K562 (cell line): ENCODE data around the gene NAXD. TPM values are rescaled to one million over a fixed set of nuclear protein-coding genes. Genes with fewer than 3 reads are reported as not detected.

Source experiments
- ATAC-seq: fragments of 200-7000 bp; cut with Tn5 transposase; 3 replicates; pipeline ENCODE4 v1.9.1; 2020; ENCODE audit warnings: moderate library complexity
- BruUV-seq: library from RNA; stranded (reverse); fragments of 400-500 nt; replicated peaks from 2 replicates; lab custom pipeline; 2021; lab: Mats Ljungman, UMichigan
- CTCF ChIA-PET: fragments of 300-600 bp; formaldehyde crosslinking; extraction: SDS; loops from one replicate; lab custom pipeline; 2021; ENCODE audit warnings: low intra/inter-chr PET ratio; lab: Yijun Ruan, JAX
- POLR2A ChIA-PET: fragments of 300-600, 350-650 bp; sonication (Branson Sonifier 250); formaldehyde crosslinking; extraction: SDS; loops from one replicate; lab custom pipeline; 2021; ENCODE audit warnings: antibody characterized with exemption, inconsistent platforms; lab: Yijun Ruan, JAX
- DNase-seq, 4 experiments: peaks; one replicate each; pipeline versions ENCODE4 v3.0.0 to v3.0.0-alpha.2; 2011 to 2018; ENCODE audit warnings: low spot score in 3 of 4, mixed read lengths in 3 of 4; ENCODE audit errors: extremely low read depth in 1 of 4
- FAIRE-seq: peaks from 2 replicates; lab custom pipeline; 2011; peaks lifted over from hg19 to GRCh38; lab: Jason Lieb, UNC
- H2AFZ ChIP-seq: 2 replicates; pipeline ENCODE4 v1.6.0; 2011; ENCODE audit warnings: low read depth, low read length, control low read depth, inconsistent platforms
- H3K27ac ChIP-seq: fragments of 200-600 bp; 3 replicates; pipeline ENCODE4 v1.8.0; 2011; ENCODE audit warnings: low read depth, mild to moderate bottlenecking, control low read depth, inconsistent platforms, low read length, moderate library complexity, mixed read lengths; ENCODE audit errors: extremely low read depth
- H3K27me3 ChIP-seq, 2 experiments: fragments of 300-600 bp in 1 of 2; 2 replicates in 1 of 2; 3 replicates in 1 of 2; pipeline versions ENCODE4 v1.6.0 to v1.8.0; 2011; ENCODE audit warnings: inconsistent platforms in 2 of 2, low read length in 2 of 2, mild to moderate bottlenecking in 1 of 2, mixed read lengths in 1 of 2, moderate library complexity in 1 of 2; ENCODE audit not compliant: control insufficient read depth in 2 of 2, insufficient read depth in 2 of 2
- H3K36me3 ChIP-seq: fragments of 300-600 bp; 3 replicates; pipeline ENCODE4 v1.8.0; 2011; ENCODE audit warnings: mild to moderate bottlenecking, low read length, inconsistent platforms; ENCODE audit not compliant: control insufficient read depth, insufficient read depth
- H3K4me1 ChIP-seq, 2 experiments: fragments of 200-600 bp in 1 of 2; replicated peaks in 1 of 2; 2 replicates in 1 of 2; 3 replicates in 1 of 2; pipeline versions ENCODE4 v1.5.1 to v1.8.0; 2011; ENCODE audit warnings: inconsistent platforms in 2 of 2, low read length in 2 of 2, mild to moderate bottlenecking in 1 of 2, mixed read lengths in 1 of 2, moderate library complexity in 1 of 2; ENCODE audit not compliant: control insufficient read depth in 2 of 2, insufficient read depth in 2 of 2
- H3K4me2 ChIP-seq: 2 replicates; pipeline ENCODE4 v1.6.1; 2011; ENCODE audit warnings: low read length, control low read depth, inconsistent platforms, mixed read lengths; ENCODE audit not compliant: insufficient read depth
- H3K4me3 ChIP-seq: fragments of 200-600 bp; sonication (generic), shearing (Covaris generic); 2 replicates; pipeline ENCODE4 v1.5.1; 2016; ENCODE audit warnings: control low read depth, inconsistent platforms
- H3K79me2 ChIP-seq: fragments of 200-600 bp; 3 replicates; pipeline ENCODE4 v1.8.0; 2011; ENCODE audit warnings: low read length, inconsistent platforms; ENCODE audit not compliant: control insufficient read depth, insufficient read depth
- H3K9ac ChIP-seq, 2 experiments: 2 replicates each; pipeline versions ENCODE4 v1.6.0 to v1.6.1; 2011; ENCODE audit warnings: low read depth in 2 of 2, low read length in 2 of 2, control low read depth in 1 of 2, inconsistent platforms in 1 of 2, mild to moderate bottlenecking in 1 of 2, mixed read lengths in 1 of 2; ENCODE audit not compliant: insufficient read depth in 1 of 2
- H3K9me1 ChIP-seq: one replicate; pipeline ENCODE4 v1.6.0; 2011; ENCODE audit warnings: inconsistent platforms, mild to moderate bottlenecking, low read length, moderate library complexity; ENCODE audit not compliant: control insufficient read depth, insufficient read depth
- H3K9me3 ChIP-seq: replicated peaks from 2 replicates; pipeline ENCODE4 v1.5.1; 2011; ENCODE audit warnings: low read depth, low read length, inconsistent platforms; ENCODE audit not compliant: control insufficient read depth, insufficient read depth
- H4K20me1 ChIP-seq: replicated peaks from 2 replicates; pipeline ENCODE4 v1.6.1; 2011; ENCODE audit warnings: low read length, inconsistent platforms, mixed read lengths; ENCODE audit not compliant: control insufficient read depth, insufficient read depth
- CBX8 ChIP-seq: fragments of 200-600 bp; sonication (generic); IDR thresholded peaks from 2 replicates; pipeline ENCODE4 v1.6.1; 2012; ENCODE audit warnings: borderline replicate concordance, mixed run types, low read depth, mild to moderate bottlenecking, moderate library complexity, mixed read lengths, low read length, control low read depth, inconsistent platforms; ENCODE audit not compliant: poor library complexity, severe bottlenecking; ENCODE audit errors: extremely low read depth
- CREB1 ChIP-seq, 2 experiments: sonication (generic) in 1 of 2; formaldehyde crosslinking in 1 of 2; IDR thresholded peaks; 2 replicates each; pipeline versions ENCODE4 v1.6.1 to v1.8.0; 2012 to 2022; ENCODE audit warnings: inconsistent platforms in 1 of 2, mild to moderate bottlenecking in 1 of 2, missing genetic modification reagents in 1 of 2, moderate library complexity in 1 of 2
- DPF2 ChIP-seq: fragments of 450-650 bp; IDR thresholded peaks from 2 replicates; pipeline ENCODE4 v1.6.1; 2016
- FOXK1 ChIP-seq: sonication (generic); formaldehyde crosslinking; IDR thresholded peaks from 2 replicates; pipeline ENCODE4 v1.8.0; 2022; ENCODE audit warnings: missing genetic modification reagents, mild to moderate bottlenecking, borderline replicate concordance
- HDAC2 ChIP-seq: fragments of 450-650 bp; IDR thresholded peaks from 2 replicates; pipeline ENCODE4 v1.6.1; 2016; ENCODE audit warnings: mild to moderate bottlenecking
- KHSRP ChIP-seq: fragments of 450-650 bp; IDR thresholded peaks from 2 replicates; pipeline ENCODE4 v1.6.1; 2017
- MITF ChIP-seq: IDR thresholded peaks from 2 replicates; pipeline ENCODE4 v1.6.1; 2014; ENCODE audit warnings: antibody characterized with exemption
- NFXL1 ChIP-seq: fragments of 450-650 bp; formaldehyde crosslinking; IDR thresholded peaks from 2 replicates; pipeline ENCODE4 v1.4.0; 2021; ENCODE audit warnings: mild to moderate bottlenecking
- RAD21 ChIP-seq, 2 experiments: fragments of 250-450 bp in 1 of 2; fragments of 450-650 bp in 1 of 2; sonication (Bioruptor Pico) in 1 of 2; formaldehyde crosslinking in 1 of 2; IDR thresholded peaks in 1 of 2; conservative IDR thresholded peaks in 1 of 2; 2 replicates each; pipeline versions ENCODE4 v1.4.0 to v1.8.0; 2020 to 2022; ENCODE audit warnings: mild to moderate bottlenecking in 2 of 2, moderate library complexity in 1 of 2
- STAT5B ChIP-seq: fragments of 250-450 bp; sonication (Bioruptor Pico); IDR thresholded peaks from 2 replicates; pipeline ENCODE4 v1.8.0; 2021; ENCODE audit warnings: mild to moderate bottlenecking, inconsistent platforms
- TFAP4 ChIP-seq: sonication (generic); formaldehyde crosslinking; IDR thresholded peaks from 2 replicates; pipeline ENCODE4 v1.8.0; 2022; ENCODE audit warnings: missing genetic modification reagents, mild to moderate bottlenecking, moderate library complexity, borderline replicate concordance
- THRB ChIP-seq: fragments of 450-650 bp; formaldehyde crosslinking; conservative IDR thresholded peaks from 2 replicates; pipeline ENCODE4 v1.4.0; 2022; ENCODE audit warnings: mild to moderate bottlenecking, missing genetic modification characterization
- ZNF143 ChIP-seq: sonication (generic); formaldehyde crosslinking; IDR thresholded peaks from 2 replicates; pipeline ENCODE4 v1.9.0; 2022; ENCODE audit warnings: mild to moderate bottlenecking, missing genetic modification reagents
- WGBS: fragments of 100-300 bp; shearing (Covaris generic); methylation state at CpG from one replicate; pipeline ENCODE4 v1.1.6; 2016; ENCODE audit warnings: low coverage, mixed read lengths; ENCODE audit not compliant: insufficient coverage; ENCODE audit errors: missing lambda C conversion rate; 5-methylcytosine and 5-hydroxymethylcytosine counted together
- in situ Hi-C: fragments of 300-500 bp; cut with MboI; formaldehyde crosslinking; loops from 4 replicates; pipeline ENCODE4 v1.15.0; 2018; ENCODE audit warnings: inconsistent platforms, mixed read lengths
- intact Hi-C: fragments of 100-400 bp; cut with micrococcal nuclease; formaldehyde crosslinking; loops from 2 replicates; pipeline ENCODE4 v1.14.2; 2022
- polyA plus RNA-seq, 8 experiments: library from polyadenylated mRNA; depleted of rRNA in 4 of 8; stranded (reverse) in 5 of 8; unstranded in 3 of 8; fragments of >200 nt; fragmentation: Nextera tagmentation in 2 of 8; fragmentation: Illumina TruSeq in 1 of 8; extraction: Ambion mirVana in 2 of 8; extraction: Trizol in 1 of 8; gene quantifications; 2 replicates each; pipeline versions ENCODE4 v1.2.1 to v1.2.3, GENCODE V29; 2011 to 2014; ENCODE audit warnings: inconsistent platforms in 1 of 8, missing spikeins in 1 of 8
- total RNA-seq, 7 experiments: library from RNA; depleted of rRNA in 6 of 7; stranded (reverse); fragments of >200 nt in 6 of 7; fragmentation: Illumina TruSeq in 2 of 7; extraction: Trizol in 2 of 7; gene quantifications; 2 replicates each; pipeline versions ENCODE4 v1.2.1 to v1.2.3, GENCODE V29; 2011 to 2021; ENCODE audit warnings: low replicate concordance in 1 of 7
- TF ChIP-seq, protein P1 (sequence below), 3 experiments: IDR thresholded peaks in 2 of 3; conservative IDR thresholded peaks in 1 of 3; 2 replicates each; pipeline ENCODE4 v1.5.1; 2011 to 2012; ENCODE audit warnings: low read length in 3 of 3, mild to moderate bottlenecking in 3 of 3, control low read depth in 2 of 3, improper control_type of control experiment in 1 of 3, inconsistent platforms in 1 of 3, low read depth in 1 of 3, mixed read lengths in 1 of 3, moderate library complexity in 1 of 3; ENCODE audit not compliant: insufficient read depth in 2 of 3
- TF ChIP-seq, protein P2 (sequence below), 3 experiments: fragments of 200-800 bp in 1 of 3; sonication (Bioruptor generic) in 1 of 3; sonication (generic) in 1 of 3; formaldehyde crosslinking in 1 of 3; IDR thresholded peaks; 2 replicates each; pipeline versions ENCODE4 v1.6.1 to v1.8.0; 2016 to 2022; ENCODE audit warnings: mild to moderate bottlenecking in 2 of 3, missing compliant biosample characterization in 2 of 3, missing genetic modification characterization in 2 of 3, missing genetic modification reagents in 1 of 3

The NAXD gene
- total and polyA plus RNA-seq, 9 of the 15 experiments (the other 6 are each of a cell fraction or from before 2014, with no cell fraction given), result 0.59 to 20.6 (median 13.0) TPM

DNA sequence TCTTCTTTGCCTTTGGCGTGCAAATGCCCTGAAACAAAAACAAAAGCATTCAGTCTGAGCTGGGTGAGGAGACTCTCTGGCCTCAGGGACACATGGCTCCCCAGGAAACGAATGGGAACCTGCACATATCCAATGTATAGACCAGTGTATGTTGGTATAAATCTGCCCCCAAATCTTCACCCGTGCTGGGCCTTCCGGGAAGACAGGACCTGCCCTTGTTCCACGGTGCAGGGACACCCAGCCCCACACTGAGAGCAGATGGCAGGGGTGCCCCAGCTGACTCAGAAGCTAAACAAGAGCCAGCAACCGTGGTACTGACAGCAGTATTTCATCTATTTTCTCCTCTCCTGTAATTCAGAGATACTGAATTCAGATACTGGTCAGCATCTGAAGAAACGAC, 48.1 kb downstream of the NAXD start:
- DNase-seq (no peak), FAIRE-seq (no peak), ATAC-seq (no peak)
- ChIA-PET CTCF (interaction anchor here (0.6 kb wide), 1 partner anchor 400 kb away, joined by 4 read pairs; no protein-coding TSS in a partner anchor), POLR2A (no interaction called here)
- Histone ChIP-seq H3K79me2 (no peaks in the 10 kb centered on the region), H3K36me3 (peaks cover 52% of the 10 kb centered on the region), H3K9ac (no peak overlapping the region), H3K27ac (no peak overlapping the region), H3K9me3 (no peaks in the 10 kb centered on the region), H2AFZ (no peak overlapping the region), H3K27me3 (no peaks in the 10 kb centered on the region), H3K9me1 (no peaks in the 10 kb centered on the region), H3K4me2 (no peak overlapping the region), H3K4me3 (no peak overlapping the region), H3K4me1 (no peaks in the 10 kb centered on the region), H4K20me1 (no peaks in the 10 kb centered on the region)
- no TSS peak for BruUV-seq
- WGBS, result 80% methylated on average over 7 of the region's 7 CpGs
- intact Hi-C loops, result no loop called here
- in situ Hi-C loops, result no loop called here
- no peak for TF ChIP-seq NFXL1 (CRISPR knock-in tag)
- TF ChIP-seq DPF2, result no peak
- no peak for TF ChIP-seq STAT5B (CRISPR knock-in tag)
- TF ChIP-seq, protein P1, sequence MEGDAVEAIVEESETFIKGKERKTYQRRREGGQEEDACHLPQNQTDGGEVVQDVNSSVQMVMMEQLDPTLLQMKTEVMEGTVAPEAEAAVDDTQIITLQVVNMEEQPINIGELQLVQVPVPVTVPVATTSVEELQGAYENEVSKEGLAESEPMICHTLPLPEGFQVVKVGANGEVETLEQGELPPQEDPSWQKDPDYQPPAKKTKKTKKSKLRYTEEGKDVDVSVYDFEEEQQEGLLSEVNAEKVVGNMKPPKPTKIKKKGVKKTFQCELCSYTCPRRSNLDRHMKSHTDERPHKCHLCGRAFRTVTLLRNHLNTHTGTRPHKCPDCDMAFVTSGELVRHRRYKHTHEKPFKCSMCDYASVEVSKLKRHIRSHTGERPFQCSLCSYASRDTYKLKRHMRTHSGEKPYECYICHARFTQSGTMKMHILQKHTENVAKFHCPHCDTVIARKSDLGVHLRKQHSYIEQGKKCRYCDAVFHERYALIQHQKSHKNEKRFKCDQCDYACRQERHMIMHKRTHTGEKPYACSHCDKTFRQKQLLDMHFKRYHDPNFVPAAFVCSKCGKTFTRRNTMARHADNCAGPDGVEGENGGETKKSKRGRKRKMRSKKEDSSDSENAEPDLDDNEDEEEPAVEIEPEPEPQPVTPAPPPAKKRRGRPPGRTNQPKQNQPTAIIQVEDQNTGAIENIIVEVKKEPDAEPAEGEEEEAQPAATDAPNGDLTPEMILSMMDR (IDR thresholded peaks at IDR 0.05 in 2 of 3, conservative IDR thresholded peaks at IDR 0.05 in 1 of 3; ENCODE audit: insufficient read depth in 2 of 3, low read depth in 1 of 3, low read length in 3 of 3), result no peak
- TF ChIP-seq, protein P2, sequence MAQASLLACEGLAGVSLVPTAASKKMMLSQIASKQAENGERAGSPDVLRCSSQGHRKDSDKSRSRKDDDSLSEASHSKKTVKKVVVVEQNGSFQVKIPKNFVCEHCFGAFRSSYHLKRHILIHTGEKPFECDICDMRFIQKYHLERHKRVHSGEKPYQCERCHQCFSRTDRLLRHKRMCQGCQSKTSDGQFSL (CRISPR knock-in tag; IDR thresholded peaks at IDR 0.05), result no peak
- TF ChIP-seq, protein P2 (tag; IDR thresholded peaks at IDR 0.05), result no peak
- no peak for TF ChIP-seq CREB1 (IDR thresholded peaks at IDR 0.05)
- no peak for TF ChIP-seq CREB1 (CRISPR knock-in tag; IDR thresholded peaks at IDR 0.05)
- TF ChIP-seq CBX8, result no peak
- TF ChIP-seq ZNF143, result no peak
- TF ChIP-seq MITF, result no peak
- TF ChIP-seq RAD21 (CRISPR knock-in tag; conservative IDR thresholded peaks at IDR 0.05 in 1 of 2, IDR thresholded peaks at IDR 0.05 in 1 of 2), result no peak
- TF ChIP-seq FOXK1 (CRISPR knock-in tag), result no peak
- TF ChIP-seq THRB (CRISPR knock-in tag), result no peak
- no peak for TF ChIP-seq KHSRP
- TF ChIP-seq TFAP4 (CRISPR knock-in tag), result no peak
- no peak for TF ChIP-seq HDAC2
